NCI-H446 (cell line): ENCODE data around the gene CNOT6L.

Experiments
- DNase-seq, 2 experiments: peaks; one replicate each; lab custom pipeline; 2025; lab: John Stamatoyannopoulos, UW

CNOT6L gene

GRCh38 chr4:77712675-77713074 is 106.5 kb downstream of the CNOT6L start:
- DNase-seq = no peak

GRCh38 chr4:77711469-77711868 is 107.7 kb downstream of the CNOT6L start:
- no peak for DNase-seq

DNA sequence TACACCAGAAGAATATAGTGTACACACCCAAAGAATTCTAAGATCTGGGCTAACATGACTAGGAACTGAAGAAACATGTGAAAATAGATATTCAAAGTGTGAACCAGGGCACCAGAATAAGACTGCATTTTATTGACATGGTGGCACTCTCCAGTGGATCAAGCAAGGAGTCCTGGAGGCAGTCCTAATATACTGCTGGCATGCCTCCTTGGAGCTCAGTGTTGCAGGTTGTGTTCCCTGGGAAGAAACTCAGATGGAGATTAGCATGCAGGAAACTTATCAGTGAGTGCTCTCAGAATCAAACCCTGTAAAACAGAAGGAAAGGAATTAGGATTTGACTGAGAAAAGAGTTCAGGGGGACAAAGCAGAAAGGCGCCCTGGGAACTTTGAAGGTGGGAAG is 108.5 kb downstream of the CNOT6L start:
- no peak for DNase-seq

DNA sequence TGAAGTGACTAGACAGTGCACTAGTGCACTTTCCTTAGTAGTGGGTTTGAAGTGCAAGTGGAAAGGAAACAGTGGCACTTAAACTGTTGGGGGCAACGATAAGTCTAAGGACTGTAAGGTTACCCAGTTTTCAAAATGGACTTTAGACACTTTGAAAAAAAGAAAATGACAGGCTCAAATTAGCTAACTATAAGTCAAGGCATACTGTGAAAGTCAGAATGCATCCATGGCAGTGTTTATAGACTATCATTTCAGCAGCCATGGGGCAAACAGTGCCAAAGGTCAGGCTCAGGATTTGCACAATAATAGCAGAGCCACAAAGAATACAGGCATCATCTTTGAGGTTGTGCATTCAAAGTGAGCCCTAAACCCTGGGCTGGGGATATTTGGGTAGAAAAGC is 109.1 kb downstream of the CNOT6L start:
- DNase-seq = no peak

DNA sequence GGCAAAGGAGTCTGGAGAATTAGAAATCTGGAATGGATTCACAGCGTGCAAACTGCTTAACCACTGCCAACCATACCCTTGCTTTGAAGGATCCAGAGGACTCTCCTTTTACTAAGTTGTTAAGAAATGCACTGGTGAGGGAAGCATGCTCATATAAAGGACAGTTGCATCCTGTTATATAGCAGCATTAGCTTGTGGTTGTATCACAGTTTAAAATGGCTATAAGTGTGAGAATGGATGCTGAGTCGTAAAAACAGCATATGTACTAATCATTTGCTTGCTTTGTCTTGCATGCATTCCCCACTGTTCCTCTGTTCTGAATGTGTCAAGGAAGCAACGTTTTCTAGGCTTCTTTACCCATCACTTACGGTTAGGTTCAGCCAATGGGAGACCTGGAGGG is 112.5 kb downstream of the CNOT6L start:
- DNase-seq = no peak

DNA sequence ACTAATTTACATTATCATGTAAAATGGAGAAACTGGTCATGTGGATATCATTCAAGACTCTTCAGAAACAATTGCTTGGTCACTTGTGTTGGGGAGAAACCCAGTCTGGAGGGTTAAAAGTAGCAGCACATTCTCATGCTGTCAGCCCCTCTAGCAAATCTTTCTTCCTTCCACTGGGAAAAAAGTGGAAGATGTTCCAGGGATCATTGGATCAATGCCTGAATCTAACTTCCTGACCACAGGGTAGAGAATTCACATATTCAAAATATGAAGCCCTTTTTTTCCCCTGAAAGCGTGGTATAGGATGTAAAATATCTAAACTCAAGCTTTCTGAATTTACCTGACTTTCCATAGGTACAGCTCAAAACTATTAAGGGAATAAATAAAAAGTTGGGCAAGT is 115.5 kb downstream of the CNOT6L start:
- DNase-seq = no peak

- DNase-seq = no peak
These were observed 118.0 kb downstream of the CNOT6L start for GRCh38 chr4:77701121-77701520.

- peak in 1 of 2 experiments; percentile 9 for DNase-seq
These were observed 119.4 kb downstream of the CNOT6L start for GRCh38 chr4:77699731-77700210.

DNA sequence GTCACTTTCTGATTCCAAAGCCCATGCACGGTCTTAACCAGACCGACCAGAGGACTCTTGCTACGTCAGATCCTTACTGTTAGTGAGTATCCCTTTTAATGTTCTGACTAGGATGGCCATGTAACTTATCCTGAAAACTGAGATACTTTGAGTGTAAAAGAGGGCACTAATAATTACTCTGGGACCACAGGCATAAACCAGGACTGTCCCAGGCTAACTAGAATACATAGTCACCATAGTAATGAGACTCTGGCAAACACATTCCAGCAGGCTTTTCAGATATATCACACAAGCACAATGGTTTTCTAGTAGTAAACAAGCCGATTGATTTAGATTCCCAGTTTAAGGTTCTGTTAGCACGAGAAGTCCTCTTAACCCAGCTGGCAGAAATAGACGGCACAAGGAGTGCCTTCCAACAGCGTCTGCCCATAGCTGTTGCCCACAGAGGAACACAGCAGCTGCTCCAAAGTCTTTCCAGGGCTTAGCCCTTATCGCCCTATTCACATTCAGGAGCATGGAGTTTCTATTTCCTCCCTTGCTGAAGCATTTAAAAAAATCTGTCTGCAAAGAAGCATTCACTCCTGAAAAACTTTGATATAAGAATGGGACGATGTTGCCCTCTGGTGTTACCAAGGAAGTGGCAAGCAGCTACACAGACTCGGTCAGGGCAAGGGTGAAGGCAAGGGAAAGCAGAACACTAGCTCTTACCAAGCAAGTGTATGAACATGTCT is 121.1 kb downstream of the CNOT6L start:
- DNase-seq = no peak

- no peak for DNase-seq
These were observed 123.4 kb downstream of the CNOT6L start for GRCh38 chr4:77695774-77696173.

DNA sequence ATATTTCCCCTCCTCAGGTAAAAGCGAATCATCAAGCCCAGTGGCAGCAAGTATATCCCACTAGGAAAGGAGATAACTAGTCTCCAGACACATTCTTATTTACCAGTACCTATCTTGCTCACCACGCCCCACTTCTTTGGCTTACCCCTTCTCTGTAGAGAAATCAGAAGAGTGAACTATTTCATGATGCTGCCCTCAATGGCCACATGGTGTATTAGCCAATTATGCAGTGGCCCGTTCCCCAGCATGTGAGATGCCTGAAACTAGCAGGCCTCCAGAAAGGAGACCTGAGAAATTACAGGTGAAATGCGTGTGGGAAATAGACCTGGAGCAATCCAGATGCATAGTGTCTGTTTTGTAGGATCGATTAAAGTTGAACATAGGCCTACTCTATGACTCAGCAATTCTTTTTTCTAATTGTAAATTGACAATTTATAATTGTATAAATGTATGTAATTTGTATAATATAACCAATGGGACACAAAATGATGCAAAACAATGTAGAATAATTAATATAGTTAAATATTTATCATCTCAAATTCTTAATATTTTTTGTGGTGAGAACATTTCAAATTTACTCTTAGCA is 126.2 kb downstream of the CNOT6L start:
- DNase-seq = no peak

- no peak for DNase-seq
These were observed 137.4 kb downstream of the CNOT6L start for GRCh38 chr4:77681792-77682191.

GRCh38 chr4:77676842-77677241 is 142.3 kb downstream of the CNOT6L start:
- DNase-seq = no peak

DNA sequence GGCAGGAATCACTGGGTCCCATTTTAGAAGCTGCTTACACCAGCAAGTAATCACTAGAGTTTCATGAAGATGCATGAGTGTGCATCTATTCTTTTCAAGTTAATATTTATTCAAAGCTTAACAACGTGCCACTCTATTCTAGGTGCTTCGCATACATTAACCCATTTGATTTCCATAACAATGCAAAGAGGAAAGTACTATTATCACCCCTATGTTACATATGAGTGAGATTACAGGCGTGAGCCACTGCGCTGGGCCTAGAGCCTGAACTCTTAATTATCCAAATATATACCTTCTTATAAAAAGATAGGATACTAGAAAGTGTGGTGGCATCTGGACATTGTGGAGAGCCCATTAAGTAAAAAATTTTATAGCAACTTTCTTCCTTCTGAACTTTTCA is 148.1 kb downstream of the CNOT6L start:
- DNase-seq = no peak

DNA sequence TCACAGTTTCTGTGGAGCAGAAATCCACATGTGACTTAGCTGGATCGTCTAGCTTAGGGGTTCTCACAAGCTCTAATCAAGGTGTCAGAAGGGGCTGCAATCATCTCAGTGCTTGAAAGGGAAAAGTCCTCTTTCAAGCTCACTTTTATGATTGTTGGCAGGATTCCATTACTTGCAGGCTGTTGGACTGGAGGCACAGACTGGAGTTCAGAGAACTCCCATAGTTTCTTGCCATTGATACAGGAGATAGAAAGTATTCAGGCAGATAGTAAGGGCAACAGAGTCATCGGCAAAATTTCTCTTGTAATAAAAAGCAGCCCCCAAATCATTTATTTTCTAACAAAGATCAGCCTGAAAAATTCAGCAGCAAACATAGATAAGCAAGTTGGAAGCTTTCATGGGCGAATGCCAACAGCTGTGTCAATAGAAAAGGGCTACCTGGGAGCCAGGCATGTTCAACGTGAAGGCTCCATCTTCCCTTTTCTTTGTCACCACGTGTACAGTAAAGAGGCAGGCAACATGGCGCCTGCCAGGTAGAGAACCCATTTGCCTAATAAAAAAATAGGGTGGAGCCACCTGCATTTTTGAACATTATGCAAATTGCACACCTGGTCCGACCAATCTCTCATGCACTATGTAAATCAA is 149.1 kb downstream of the CNOT6L start:
- peak in 1 of 2 experiments; percentile 22 for DNase-seq

DNA sequence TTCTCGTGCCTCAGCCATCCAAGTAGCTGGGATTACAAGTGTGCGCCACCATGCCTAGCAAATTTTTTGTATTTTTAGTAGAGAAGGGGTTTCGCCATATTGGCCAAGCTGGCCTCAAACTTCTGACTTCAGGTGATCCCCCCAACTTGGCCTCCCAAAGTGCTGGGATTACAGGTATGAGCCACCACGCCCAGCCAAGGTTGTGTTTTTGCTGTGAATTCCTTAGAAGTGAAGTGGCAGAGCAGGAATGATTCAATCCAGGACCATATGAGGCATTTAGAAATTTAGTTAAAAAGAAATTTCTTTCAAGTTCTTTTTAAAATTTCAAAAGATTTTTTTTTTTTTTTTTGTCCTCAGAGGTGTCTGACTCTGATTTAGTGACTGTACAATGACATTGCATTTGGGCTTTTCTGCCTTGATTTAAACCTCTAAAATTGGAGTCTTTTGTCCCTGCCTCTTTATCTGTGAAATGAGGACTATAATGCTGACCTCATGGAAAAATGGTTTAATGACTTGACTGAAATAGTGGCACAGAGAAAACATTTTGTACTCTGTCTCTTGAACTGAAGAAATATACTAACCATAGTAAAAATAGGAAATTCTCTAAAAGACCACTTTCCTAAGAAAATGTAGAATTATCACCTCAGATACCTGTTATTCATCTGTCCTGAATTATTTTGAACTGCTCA is 153.6 kb downstream of the CNOT6L start:
- DNase-seq = no peak
